ENCODE measurements around the gene KIAA1671. TPM values are rescaled to one million over a fixed set of nuclear protein-coding genes. Genes with fewer than 3 reads are reported as not detected.

KIAA1671 gene
- total RNA-seq, 1 donor from 2014 or later, result 17.3 TPM

- Histone ChIP-seq H3K4me3 (no peak overlapping the region), H3K36me3 (no peaks in the 10 kb centered on the region), H3K4me2 (no peak overlapping the region), H4K20me1 (ENCODE audit: low read depth) (peaks cover 35% of the 10 kb centered on the region), H3K4me1 (no peaks in the 10 kb centered on the region), H3K9me3 (ENCODE audit: low read depth) (no peaks in the 10 kb centered on the region), H2AFZ (replicated peaks) (no peak overlapping the region), H3K9ac (no peak overlapping the region), H3K79me2 (ENCODE audit: low read depth) (no peaks in the 10 kb centered on the region), H3K27ac (no peak overlapping the region), H3K27me3 (no peaks in the 10 kb centered on the region), H3F3A (ENCODE audit: low read depth) (no peaks in the 10 kb centered on the region)
- Mint-ChIP-seq H3K4me1 (peaks cover 16% of the 10 kb centered on the region), H3K27me3 (ENCODE audit: insufficient read depth, low read depth) (peaks cover 2% of the 10 kb centered on the region), H3K27ac (no peak overlapping the region), H3K9me3 (no peaks in the 10 kb centered on the region), H3K4me3 (no peak overlapping the region), H3K36me3 (peaks cover under 1% of the 10 kb centered on the region)
- DNase-seq (ENCODE audit: low spot score), result peak; percentile 70
- TF ChIP-seq CTCF (IDR thresholded peaks at IDR 0.05) (peak; percentile 26), EZH2phosphoT487 (IDR thresholded peaks at IDR 0.05) (no peak)
Observed at GRCh38 chr22:25142102-25142501, 189.6 kb downstream of the KIAA1671 start.

GRCh38 chr22:25143156-25144076 is 190.9 kb downstream of the KIAA1671 start:
- Histone ChIP-seq H4K20me1 (ENCODE audit: low read depth) (peaks cover 47% of the 10 kb centered on the region), H3K4me2 (no peak overlapping the region), H3K4me3 (no peak overlapping the region), H3K36me3 (no peaks in the 10 kb centered on the region), H3K4me1 (peaks cover 12% of the 10 kb centered on the region), H3F3A (ENCODE audit: low read depth) (no peaks in the 10 kb centered on the region), H3K27ac (no peak overlapping the region), H3K27me3 (no peaks in the 10 kb centered on the region), H3K9me3 (ENCODE audit: low read depth) (no peaks in the 10 kb centered on the region), H2AFZ (replicated peaks) (no peak overlapping the region), H3K9ac (no peak overlapping the region), H3K79me2 (ENCODE audit: low read depth) (no peaks in the 10 kb centered on the region)
- TF ChIP-seq EZH2 (IDR thresholded peaks at IDR 0.05) (no peak), CTCF (IDR thresholded peaks at IDR 0.05) (no peak)
- H3K36me3 Mint-ChIP-seq, result no peaks in the 10 kb centered on the region
- peaks cover 6% of the 10 kb centered on the region for H3K27me3 Mint-ChIP-seq (ENCODE audit: insufficient read depth, low read depth)
- H3K4me3 Mint-ChIP-seq, result no peak overlapping the region
- no peak overlapping the region for H3K27ac Mint-ChIP-seq
- no peaks in the 10 kb centered on the region for H3K9me3 Mint-ChIP-seq
- H3K4me1 Mint-ChIP-seq, result peaks cover 29% of the 10 kb centered on the region
- no peak for DNase-seq (ENCODE audit: low spot score)

- Histone ChIP-seq H3K4me3 (no peak overlapping the region), H3K4me2 (no peak overlapping the region), H4K20me1 (ENCODE audit: low read depth) (peaks cover 55% of the 10 kb centered on the region), H3K9me3 (ENCODE audit: low read depth) (no peaks in the 10 kb centered on the region), H2AFZ (replicated peaks) (no peak overlapping the region), H3K9ac (no peak overlapping the region), H3K27me3 (no peaks in the 10 kb centered on the region), H3K79me2 (ENCODE audit: low read depth) (no peaks in the 10 kb centered on the region), H3F3A (ENCODE audit: low read depth) (no peaks in the 10 kb centered on the region), H3K36me3 (no peaks in the 10 kb centered on the region), H3K27ac (no peak overlapping the region), H3K4me1 (peaks cover 14% of the 10 kb centered on the region)
- DNase-seq (ENCODE audit: low spot score), result no peak
- H3K4me3 Mint-ChIP-seq, result no peak overlapping the region
- H3K4me1 Mint-ChIP-seq, result peaks cover 32% of the 10 kb centered on the region
- H3K36me3 Mint-ChIP-seq, result no peaks in the 10 kb centered on the region
- H3K27ac Mint-ChIP-seq, result no peak overlapping the region
- TF ChIP-seq EZH2phosphoT487 (IDR thresholded peaks at IDR 0.05) (no peak), EZH2 (IDR thresholded peaks at IDR 0.05) (no peak), CTCF (IDR thresholded peaks at IDR 0.05) (no peak)
- no peaks in the 10 kb centered on the region for H3K9me3 Mint-ChIP-seq
- peaks cover 6% of the 10 kb centered on the region for H3K27me3 Mint-ChIP-seq (ENCODE audit: insufficient read depth, low read depth)
Observed at GRCh38 chr22:25144522-25144921, 192.0 kb downstream of the KIAA1671 start.
